GM12873 (cell line): Measurements from ENCODE around the gene ARHGEF17.

ENCODE experiments used
- CTCF ChIP-seq: IDR thresholded peaks from 2 replicates; pipeline ENCODE4 v1.5.1; 2012; ENCODE audit warnings: low read depth, mild to moderate bottlenecking, moderate library complexity, low read length, control low read depth; ENCODE audit not compliant: insufficient read depth; ENCODE audit errors: missing control alignments

ARHGEF17 gene

GRCh38 chr11:73308003-73308960, at the start of gene ARHGEF17:
ARHGEF17 (plus strand) TSS chr11:73308276; CDS start chr11:73308639, 363 bp downstream.
- TF ChIP-seq CTCF = no peak

DNA sequence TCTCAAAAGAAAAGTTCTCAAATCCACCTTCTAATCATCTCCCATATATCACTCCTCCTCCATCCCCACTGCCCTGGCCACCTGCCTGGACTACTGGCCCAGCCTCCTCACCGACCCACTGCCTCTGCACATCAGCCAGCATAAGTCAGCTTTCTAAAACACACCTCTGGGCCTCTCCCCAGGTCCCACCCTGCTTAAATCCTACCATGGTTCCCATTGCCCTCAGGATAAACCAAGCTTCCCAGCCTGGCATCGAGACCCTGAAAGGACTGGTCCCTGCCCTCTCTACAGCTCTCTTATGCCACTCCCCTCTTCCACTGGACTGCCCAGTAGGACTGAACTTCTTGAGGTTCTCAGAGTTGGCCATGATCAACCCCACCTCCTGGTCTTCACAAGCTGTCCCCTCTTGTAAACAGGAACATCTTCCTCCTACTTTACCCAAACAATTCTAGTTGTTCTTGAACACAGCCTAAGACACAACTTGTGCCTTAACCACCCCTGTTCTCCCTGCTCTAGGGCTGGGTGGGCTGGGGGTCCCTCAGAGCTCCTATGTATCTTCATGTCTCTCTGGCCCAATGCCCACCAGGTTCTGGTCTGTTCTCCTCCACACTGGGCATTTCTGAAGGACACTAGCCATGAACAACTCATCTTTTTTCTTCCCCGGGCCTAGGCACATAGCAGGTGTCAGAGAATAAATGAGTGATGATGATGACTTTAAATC, 48.5 kb upstream of the ARHGEF17 start:
- TF ChIP-seq CTCF = no peak

DNA sequence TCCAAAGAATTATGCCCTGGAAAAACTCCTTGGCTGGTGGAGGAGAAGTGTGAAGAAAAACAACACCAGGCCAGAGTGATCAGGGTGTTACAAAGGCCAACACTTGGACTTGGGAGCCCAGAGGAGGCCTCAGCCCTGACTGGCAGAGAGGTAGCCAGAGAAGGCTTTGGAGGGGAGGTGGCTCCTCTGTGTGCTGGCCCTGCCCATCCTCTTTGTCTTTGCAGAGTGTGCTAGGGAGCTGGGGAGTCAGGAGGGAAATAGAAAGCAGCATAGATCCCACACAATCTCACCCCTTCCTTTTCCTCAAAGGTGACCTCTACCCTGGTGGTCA, 48.0 kb upstream of the ARHGEF17 start:
- TF ChIP-seq CTCF = no peak

GRCh38 chr11:73262851-73263495, 45.1 kb upstream of the ARHGEF17 start:
- TF ChIP-seq CTCF = no peak

DNA sequence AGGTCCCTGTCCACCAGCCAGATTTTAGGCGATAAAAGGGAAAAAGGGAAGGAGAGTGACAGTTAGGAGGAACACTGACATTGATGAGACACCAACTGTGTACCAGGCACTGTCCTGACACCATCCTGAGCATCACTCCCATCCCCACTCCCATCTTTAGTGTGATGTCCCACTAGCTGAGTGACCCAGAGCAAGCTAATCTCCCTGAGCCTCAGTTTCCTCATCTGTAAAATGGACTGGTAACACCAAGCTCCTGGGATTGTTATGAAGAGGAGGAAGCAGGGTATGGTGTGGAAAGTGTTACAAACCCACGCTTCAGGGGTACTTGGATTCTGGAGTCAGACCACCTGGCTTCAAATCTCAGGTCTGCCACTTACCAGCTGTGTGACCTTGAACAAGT, 44.4 kb upstream of the ARHGEF17 start:
- TF ChIP-seq CTCF = no peak

- no peak for TF ChIP-seq CTCF
Measured at GRCh38 chr11:73265278-73265810, 42.7 kb upstream of the ARHGEF17 start.

DNA sequence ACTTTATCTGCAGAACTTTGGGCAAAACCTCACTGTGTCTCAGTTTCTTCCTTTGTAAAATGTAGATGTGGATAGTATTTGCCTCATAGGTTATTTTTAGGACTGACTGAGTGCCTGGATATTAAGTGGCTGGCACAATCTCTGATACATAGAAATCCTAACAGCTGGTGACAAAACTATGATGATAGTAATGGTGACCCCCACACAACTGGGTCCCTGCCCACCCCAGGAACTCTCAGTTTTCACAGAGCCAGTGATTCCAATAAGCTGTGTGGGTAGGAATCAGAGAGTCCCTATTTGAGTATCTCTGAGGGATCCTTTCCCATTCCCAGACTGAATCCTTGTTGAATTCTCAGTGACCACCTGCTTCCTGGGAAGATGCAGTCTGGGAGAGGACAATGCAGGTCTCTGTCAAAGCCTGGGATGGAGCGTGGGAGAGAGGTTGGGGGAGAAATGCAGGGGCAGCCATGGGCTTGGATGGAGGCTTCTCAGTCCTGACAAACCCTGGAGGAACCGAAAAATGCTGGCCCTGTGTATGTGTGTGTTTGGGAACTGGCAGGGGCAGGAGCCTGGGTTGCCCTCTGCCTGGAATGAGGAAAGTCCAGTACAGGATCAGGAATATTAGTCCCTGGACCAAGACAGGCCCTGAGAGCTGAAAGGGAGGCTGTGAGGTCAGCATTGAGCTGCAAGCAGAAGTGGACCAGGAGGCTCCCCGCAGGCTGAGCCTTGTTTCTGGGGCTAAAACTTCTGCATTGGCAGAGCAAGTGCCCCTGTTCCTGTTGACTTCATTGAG, 42.0 kb upstream of the ARHGEF17 start:
- no peak for TF ChIP-seq CTCF
